ENCODE results near the gene EFNA4.
"Not testable (repeated sequence)": the region's sequence is repeated elsewhere in the genome, so short reads cannot be mapped to it uniquely, and the experiment has no call there.

The EFNA4 gene

GRCh38 chr1:155086856-155087535, 23.5 kb downstream of the EFNA4 start:
- DNase-seq (ENCODE audit: low read depth in 2 of 2), result no peak

GRCh38 chr1:155091071-155092051, 27.8 kb downstream of the EFNA4 start:
- peak; percentile 72 to 76 for DNase-seq (ENCODE audit: low read depth in 2 of 2)

- no peak for DNase-seq (ENCODE audit: low read depth in 2 of 2)
Observed at GRCh38 chr1:155092131-155092530, 28.6 kb downstream of the EFNA4 start.

GRCh38 chr1:155092641-155093040, 29.1 kb downstream of the EFNA4 start:
- no peak for DNase-seq (ENCODE audit: low read depth in 2 of 2)

DNA sequence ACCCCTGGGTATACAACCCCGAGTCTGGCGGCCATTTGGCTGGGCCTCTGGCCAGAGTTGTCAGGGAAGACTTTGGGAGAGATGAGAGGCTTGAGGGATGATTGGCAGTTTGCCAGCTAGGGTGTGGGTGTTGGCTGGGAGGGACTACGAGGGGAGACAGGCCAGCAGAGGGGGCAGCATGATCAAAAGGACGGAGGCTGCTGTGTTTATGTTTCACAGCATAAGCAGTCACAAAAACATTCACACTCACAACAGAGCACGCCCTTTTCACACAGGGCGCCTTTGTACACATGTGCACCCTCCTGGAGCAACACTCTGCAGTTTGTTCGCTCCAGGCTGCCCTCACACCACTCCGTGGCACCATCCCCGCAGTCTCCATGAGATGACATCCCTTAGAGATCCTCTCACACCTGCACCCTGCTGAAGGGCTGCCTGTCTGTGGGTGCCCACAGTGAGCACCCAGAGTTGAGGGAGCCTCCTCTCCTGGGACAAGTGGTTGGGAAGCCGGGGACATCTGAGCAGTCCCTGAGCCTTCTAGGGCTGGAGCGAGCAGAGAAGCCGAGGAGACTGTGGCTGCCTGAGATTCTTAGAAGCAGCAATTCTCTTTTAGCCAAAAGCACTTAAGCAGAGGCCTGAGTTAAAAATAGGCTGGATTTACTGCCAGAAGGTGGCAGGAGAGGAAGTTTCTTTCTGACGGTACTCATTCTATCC, 30.5 kb downstream of the EFNA4 start:
- DNase-seq (ENCODE audit: low read depth in 2 of 2), result no peak

- no peak for DNase-seq (ENCODE audit: low read depth in 2 of 2)
Observed at GRCh38 chr1:155094622-155094948, 31.0 kb downstream of the EFNA4 start.

DNA sequence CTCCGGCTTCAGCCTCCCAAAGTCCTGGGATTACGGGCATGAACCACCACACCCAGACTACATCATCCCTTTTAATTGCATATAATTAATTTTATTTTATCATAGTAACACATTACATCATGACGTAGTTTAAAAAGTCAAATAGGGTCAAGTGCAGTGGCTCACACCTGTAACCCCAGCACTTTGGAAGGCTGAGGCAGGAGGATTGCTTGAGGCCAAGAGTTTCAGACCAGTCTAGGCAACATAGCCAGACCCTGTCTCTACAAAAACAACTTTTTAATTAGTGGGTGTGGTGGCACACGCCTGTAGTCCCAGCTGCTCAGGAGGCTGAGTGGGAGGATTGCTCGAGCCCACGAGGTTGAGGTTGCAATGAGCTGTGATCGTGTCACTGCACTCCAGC, 35.8 kb downstream of the EFNA4 start:
- DNase-seq (ENCODE audit: low read depth in 2 of 2), result no peak

- DNase-seq (ENCODE audit: low read depth in 2 of 2), result no peak
Observed at GRCh38 chr1:155103325-155103724, 39.8 kb downstream of the EFNA4 start.

DNA sequence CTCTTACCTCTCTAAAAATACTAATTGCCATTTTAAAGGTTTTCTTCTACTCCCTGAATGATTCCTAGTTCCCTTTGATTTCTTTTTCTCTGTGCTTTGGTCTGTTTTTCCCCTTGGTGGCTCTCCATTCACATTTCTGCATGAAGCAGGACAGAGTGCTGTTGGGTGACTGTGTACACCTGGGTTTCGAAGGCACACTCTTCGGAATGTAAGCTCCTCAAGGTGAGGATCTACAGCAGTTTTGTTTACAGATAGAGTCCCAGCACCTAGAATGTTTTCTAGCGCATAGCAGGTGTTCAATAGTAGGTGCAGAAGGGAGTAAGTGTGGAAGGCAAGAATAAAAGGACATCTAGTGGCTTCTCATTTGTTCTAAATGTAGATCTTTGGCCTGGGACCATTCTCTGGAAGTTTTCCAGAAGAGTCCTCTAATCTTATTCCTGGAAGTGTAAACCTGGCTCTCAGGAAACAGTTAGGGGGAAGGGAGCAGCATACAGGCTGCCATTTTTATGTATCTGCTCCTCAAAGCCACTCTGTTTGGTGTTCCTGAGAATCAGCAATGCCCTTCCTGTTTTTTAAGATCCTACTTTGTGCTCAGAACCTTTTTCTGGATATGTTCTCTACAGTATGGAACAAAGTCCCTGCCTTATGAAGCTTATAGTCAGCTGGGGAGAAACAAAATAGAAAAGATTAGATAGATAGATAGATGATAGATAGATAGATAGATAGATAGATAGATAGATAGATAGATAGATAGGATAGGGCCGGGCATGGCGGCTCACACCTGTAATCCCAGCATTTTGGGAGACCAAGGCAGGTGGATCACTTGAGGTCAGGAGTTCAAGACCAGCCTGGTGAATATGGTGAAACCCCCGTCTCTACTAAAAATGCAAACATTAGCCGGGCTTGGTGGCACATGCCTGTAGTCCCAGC, 41.3 kb downstream of the EFNA4 start:
- DNase-seq (ENCODE audit: low read depth in 2 of 2), result no peak

DNA sequence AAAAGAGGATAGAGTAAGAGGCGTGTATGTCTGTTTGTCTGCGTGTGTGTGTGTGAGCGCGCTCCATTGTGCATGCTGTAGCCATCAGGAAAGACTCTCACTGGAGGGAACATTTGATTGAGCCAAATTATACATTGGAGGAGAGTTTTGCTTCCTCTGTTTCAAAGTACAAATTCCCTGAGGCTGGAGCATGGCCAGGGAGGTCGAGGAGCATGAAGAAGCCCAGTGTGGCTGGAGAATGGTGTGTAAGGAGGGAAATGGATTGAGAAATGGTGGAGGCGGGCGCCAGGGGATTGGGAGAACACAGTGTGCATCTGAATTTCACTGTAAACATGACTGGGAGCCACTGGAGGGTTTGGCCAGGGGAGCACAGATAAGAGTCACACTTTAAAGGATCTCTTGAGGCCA, 42.1 kb downstream of the EFNA4 start:
- no peak for DNase-seq (ENCODE audit: low read depth in 2 of 2)

DNA sequence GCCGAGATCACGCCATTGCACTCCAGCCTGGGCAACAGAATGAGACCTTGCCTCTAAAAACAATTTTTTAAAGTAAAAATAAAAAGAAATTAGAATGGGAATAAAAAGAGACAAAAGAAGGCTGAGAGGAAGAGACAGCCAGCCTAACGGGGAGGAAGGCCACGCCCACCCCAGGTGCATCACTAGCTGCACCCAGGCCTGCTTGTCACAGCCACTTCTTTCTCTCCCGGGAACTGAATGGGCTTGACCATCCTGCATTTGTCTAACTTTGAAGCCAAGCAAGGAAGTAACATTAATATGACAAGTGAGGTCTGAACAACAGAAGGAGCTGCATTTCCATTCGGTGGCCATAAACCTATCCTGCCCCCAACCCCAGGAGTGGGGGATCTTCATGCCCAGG, 43.3 kb downstream of the EFNA4 start:
- no peak for DNase-seq (ENCODE audit: low read depth in 2 of 2)

- DNase-seq (ENCODE audit: low read depth in 2 of 2), result no peak
Observed at GRCh38 chr1:155107309-155108264, 44.0 kb downstream of the EFNA4 start.

- no peak for DNase-seq (ENCODE audit: low read depth in 2 of 2)
Observed at GRCh38 chr1:155108296-155108695, 44.8 kb downstream of the EFNA4 start.

DNA sequence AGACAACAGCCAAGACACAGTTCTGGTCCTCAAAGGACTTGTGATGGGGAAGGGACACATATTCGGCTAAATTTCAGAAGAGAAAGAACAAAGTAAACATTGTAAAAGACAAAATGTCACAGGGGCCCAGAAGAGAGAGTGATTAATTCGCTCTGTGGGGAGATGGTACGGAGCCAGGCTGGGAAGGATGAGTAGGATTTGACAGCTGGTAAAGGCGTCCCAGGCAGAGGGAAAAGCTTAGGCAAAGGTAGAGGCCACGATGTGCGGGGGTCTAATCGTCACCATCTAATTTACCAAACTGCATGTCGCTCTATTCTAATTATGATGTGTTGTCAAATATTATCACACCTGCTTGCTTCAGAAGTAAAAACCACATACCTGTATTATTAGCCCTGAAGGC, 46.8 kb downstream of the EFNA4 start:
- DNase-seq (ENCODE audit: low read depth in 2 of 2), result no peak

GRCh38 chr1:155110826-155111225, 47.3 kb downstream of the EFNA4 start:
- DNase-seq (ENCODE audit: low read depth in 2 of 2), result no peak

DNA sequence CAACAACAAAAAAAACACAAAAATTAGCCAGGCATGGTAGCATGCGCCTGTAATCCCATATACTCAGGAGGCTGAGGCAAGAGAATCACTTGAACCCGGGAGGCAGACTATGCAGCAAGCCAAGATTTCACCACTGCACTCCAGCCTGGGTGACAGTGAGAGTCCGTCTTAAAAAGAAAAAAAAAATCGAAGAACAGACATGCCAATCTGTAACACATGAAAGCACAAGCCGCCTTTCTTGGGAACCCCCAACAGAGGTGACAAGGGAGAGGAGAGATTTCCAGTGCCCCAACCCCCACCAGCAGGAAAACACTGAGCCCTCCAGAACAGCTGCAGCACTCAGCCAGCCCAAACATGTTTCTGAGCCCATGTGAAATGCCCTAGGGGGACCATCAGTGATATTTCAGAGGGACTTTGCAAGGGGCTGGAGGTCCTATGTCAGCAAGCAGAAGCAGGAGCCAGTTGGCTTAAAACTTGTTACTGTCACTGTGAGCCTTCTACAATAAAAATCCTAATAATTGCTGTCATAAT, 50.0 kb downstream of the EFNA4 start:
- DNase-seq (ENCODE audit: low read depth in 2 of 2), result no peak

DNA sequence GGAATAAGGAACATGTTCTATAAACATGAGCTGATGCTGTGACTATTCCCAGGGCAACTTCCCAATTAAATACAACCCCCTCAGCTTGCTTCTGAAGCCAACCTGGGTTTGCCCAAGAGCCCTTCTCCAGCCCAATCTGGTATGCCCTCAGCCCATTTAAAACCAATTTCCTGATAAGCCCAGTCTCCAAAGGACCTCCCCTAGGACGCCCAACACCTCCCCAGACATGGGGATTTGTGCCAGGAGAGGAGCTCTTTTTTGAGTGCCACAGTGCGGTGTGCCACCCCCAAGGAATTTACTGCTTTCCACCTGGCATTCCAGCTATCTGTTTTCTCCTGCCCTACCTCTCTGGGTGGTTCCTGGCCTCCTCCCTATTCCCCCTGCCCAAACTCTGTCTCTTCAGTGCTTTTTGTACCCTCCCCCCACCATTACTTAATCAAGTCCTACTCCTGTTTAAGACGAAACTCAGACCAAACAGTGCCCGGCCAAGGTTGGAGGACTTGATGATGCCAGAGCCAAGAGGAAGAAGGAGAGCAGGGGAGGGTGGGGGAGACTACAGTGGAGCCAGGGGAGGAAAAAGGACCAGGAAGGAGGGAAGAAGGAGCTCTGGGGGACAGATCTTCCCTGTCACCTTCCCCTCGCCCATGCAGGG, 52.7 kb downstream of the EFNA4 start:
- DNase-seq (ENCODE audit: low read depth in 2 of 2), result no peak

- DNase-seq (ENCODE audit: low read depth in 2 of 2), result no peak
Observed at GRCh38 chr1:155117610-155118009, 54.1 kb downstream of the EFNA4 start.

GRCh38 chr1:155118090-155118489, 54.5 kb downstream of the EFNA4 start:
- DNase-seq (ENCODE audit: low read depth in 2 of 2), result not testable (repeated sequence)

All from stimulated activated CD8-positive, alpha-beta memory T cell treated with anti-CD3 and anti-CD28 coated beads, Interleukin-2, amount 100 ng/mL, for 48 hours (primary cell).